Activated naive CD4-positive, alpha-beta T cell treated with anti-CD3 and anti-CD28 coated beads for 36 hours (primary cell): ENCODE measurements around the gene LBR. TPM values are rescaled to one million over a fixed set of nuclear protein-coding genes. Genes with fewer than 3 reads are reported as not detected.

ENCODE experiments used
- CTCF ChIA-PET: fragments of 350-600 bp; sonication (Branson Sonifier 250); formaldehyde crosslinking; loops from one replicate; lab custom pipeline; 2021; ENCODE audit warnings: antibody characterized with exemption; lab: Charles Lee
- DNase-seq: peaks from one replicate; pipeline ENCODE4 v3.0.0-alpha.2; 2020
- H3K27ac Mint-ChIP-seq: one replicate; pipeline ENCODE4 v1.8.0; 2021; ENCODE audit warnings: mild to moderate bottlenecking, mixed read lengths
- H3K27me3 Mint-ChIP-seq: one replicate; pipeline ENCODE4 v1.8.0; 2021; ENCODE audit warnings: low read depth, mixed read lengths
- H3K36me3 Mint-ChIP-seq: one replicate; pipeline ENCODE4 v1.8.0; 2021; ENCODE audit warnings: low read depth, mixed read lengths
- H3K4me1 Mint-ChIP-seq: one replicate; pipeline ENCODE4 v1.8.0; 2021; ENCODE audit warnings: low read depth, mixed read lengths
- H3K4me3 Mint-ChIP-seq: one replicate; pipeline ENCODE4 v1.8.0; 2021; ENCODE audit warnings: mild to moderate bottlenecking, moderate library complexity, mixed read lengths
- H3K9me3 Mint-ChIP-seq: one replicate; pipeline ENCODE4 v1.8.0; 2021; ENCODE audit warnings: mixed read lengths
- intact Hi-C: fragments of 100-400 bp; cut with micrococcal nuclease; formaldehyde crosslinking; loops from one replicate; pipeline ENCODE4 v1.15.1; 2023
- total RNA-seq, 2 experiments: library from RNA; stranded (reverse); gene quantifications; one replicate each; pipeline ENCODE4 v1.2.3, GENCODE V29; 2021

LBR gene
- total RNA-seq, 2 experiments from 2014 or later = 132 to 138 TPM

GRCh38 chr1:225435957-225436392 is 8.1 kb upstream of the LBR start:
- no peaks in the 10 kb centered on the region for H3K27me3 Mint-ChIP-seq
- H3K27ac Mint-ChIP-seq = no peak overlapping the region
- H3K4me3 Mint-ChIP-seq = no peak overlapping the region
- CTCF ChIA-PET = no interaction called here
- peaks cover 4% of the 10 kb centered on the region for H3K4me1 Mint-ChIP-seq
- H3K36me3 Mint-ChIP-seq = no peaks in the 10 kb centered on the region
- intact Hi-C loops = no loop called here
- H3K9me3 Mint-ChIP-seq = no peaks in the 10 kb centered on the region
- no peak for DNase-seq

- no peak for DNase-seq
- Mint-ChIP-seq H3K4me3 (no peak overlapping the region), H3K4me1 (peaks cover 4% of the 10 kb centered on the region), H3K27ac (peak overlapping the region; percentile 0), H3K36me3 (no peaks in the 10 kb centered on the region), H3K9me3 (no peaks in the 10 kb centered on the region), H3K27me3 (no peaks in the 10 kb centered on the region)
- intact Hi-C loops = no loop called here
- CTCF ChIA-PET = no interaction called here
Measured at GRCh38 chr1:225435487-225435886, 7.6 kb upstream of the LBR start.

GRCh38 chr1:225435076-225435475 is 7.2 kb upstream of the LBR start:
- CTCF ChIA-PET = no interaction called here
- DNase-seq = no peak
- Mint-ChIP-seq H3K36me3 (no peaks in the 10 kb centered on the region), H3K27me3 (no peaks in the 10 kb centered on the region), H3K4me1 (peaks cover 7% of the 10 kb centered on the region), H3K9me3 (no peaks in the 10 kb centered on the region), H3K4me3 (no peak overlapping the region), H3K27ac (no peak overlapping the region)
- intact Hi-C loops = no loop called here

GRCh38 chr1:225434046-225434445 is 6.2 kb upstream of the LBR start:
- H3K4me1 Mint-ChIP-seq = peaks cover 14% of the 10 kb centered on the region
- intact Hi-C loops = no loop called here
- H3K27me3 Mint-ChIP-seq = no peaks in the 10 kb centered on the region
- H3K36me3 Mint-ChIP-seq = no peaks in the 10 kb centered on the region
- H3K4me3 Mint-ChIP-seq = no peak overlapping the region
- DNase-seq = no peak
- no peak overlapping the region for H3K27ac Mint-ChIP-seq
- CTCF ChIA-PET = interaction anchor here (1.9 kb wide), 1 partner anchor 11 kb away, joined by 5 read pairs; no protein-coding TSS in a partner anchor
- H3K9me3 Mint-ChIP-seq = no peaks in the 10 kb centered on the region

GRCh38 chr1:225431081-225431863 is 3.4 kb upstream of the LBR start:
- H3K4me3 Mint-ChIP-seq = no peak overlapping the region
- intact Hi-C loops = no loop called here
- CTCF ChIA-PET = interaction anchor here (0.7 kb wide), 1 partner anchor 10 kb away, joined by 3 read pairs; no protein-coding TSS in a partner anchor

GRCh38 chr1:225430301-225430700 is 2.5 kb upstream of the LBR start:
- CTCF ChIA-PET = interaction anchor here (2.3 kb wide), 1 partner anchor 14 kb away, joined by 11 read pairs; no protein-coding TSS in a partner anchor
- Mint-ChIP-seq H3K4me3 (no peak overlapping the region), H3K27me3 (no peaks in the 10 kb centered on the region), H3K27ac (no peak overlapping the region), H3K36me3 (peaks cover 6% of the 10 kb centered on the region), H3K9me3 (no peaks in the 10 kb centered on the region), H3K4me1 (peaks cover 23% of the 10 kb centered on the region)
- intact Hi-C loops = no loop called here
- no peak for DNase-seq

More at GRCh38 chr1:225431081-225431863, 3.4 kb upstream of the LBR start:
- H3K36me3 Mint-ChIP-seq = peaks cover 6% of the 10 kb centered on the region
- no peak for DNase-seq
- H3K9me3 Mint-ChIP-seq = no peaks in the 10 kb centered on the region
- no peak overlapping the region for H3K27ac Mint-ChIP-seq
- no peaks in the 10 kb centered on the region for H3K27me3 Mint-ChIP-seq
- H3K4me1 Mint-ChIP-seq = peaks cover 18% of the 10 kb centered on the region

- no peaks in the 10 kb centered on the region for H3K9me3 Mint-ChIP-seq
- H3K36me3 Mint-ChIP-seq = peaks cover 6% of the 10 kb centered on the region
- CTCF ChIA-PET = interaction anchor here (0.6 to 2.3 kb wide), 5 partner anchors 12 to 1141 kb away, joined by 3 to 11 read pairs (median 4); no protein-coding TSS in a partner anchor
- no peaks in the 10 kb centered on the region for H3K27me3 Mint-ChIP-seq
- peaks cover 36% of the 10 kb centered on the region for H3K4me1 Mint-ChIP-seq
- peak overlapping the region; percentile 85 for H3K4me3 Mint-ChIP-seq
- intact Hi-C loops = loop anchor here (1.0 to 5.0 kb wide), 8 partner anchors 16 to 1317 kb away; partner anchors contain the start of genes DEGS1, ENAH, FBXO28 and H3-3A
- H3K27ac Mint-ChIP-seq = peak overlapping the region; percentile 96
- no peak for DNase-seq
Measured at GRCh38 chr1:225428881-225429455, 1.1 kb upstream of the LBR start.

GRCh38 chr1:225428068-225428880 is 436 bp upstream of the LBR start:
- peak overlapping the region; percentile 85 for H3K4me3 Mint-ChIP-seq
- no peaks in the 10 kb centered on the region for H3K27me3 Mint-ChIP-seq
- intact Hi-C loops = loop anchor here (1.0 to 5.0 kb wide), 8 partner anchors 17 to 1316 kb away; partner anchors contain the start of genes DEGS1, ENAH, FBXO28 and H3-3A
- CTCF ChIA-PET = interaction anchor here (0.6 to 2.3 kb wide), 6 partner anchors 12 to 1141 kb away, joined by 3 to 11 read pairs (median 4); no protein-coding TSS in a partner anchor
- peaks cover 43% of the 10 kb centered on the region for H3K4me1 Mint-ChIP-seq
- H3K9me3 Mint-ChIP-seq = no peaks in the 10 kb centered on the region
- peak overlapping the region; percentile 96 for H3K27ac Mint-ChIP-seq
- peak; percentile 94 for DNase-seq
- peaks cover 9% of the 10 kb centered on the region for H3K36me3 Mint-ChIP-seq

- peaks cover 55% of the 10 kb centered on the region for H3K4me1 Mint-ChIP-seq
- H3K27ac Mint-ChIP-seq = peak overlapping the region; percentile 87
- CTCF ChIA-PET = interaction anchor here (1.4 to 2.2 kb wide), 3 partner anchors 18 to 107 kb away, joined by 3 to 8 read pairs (median 5); no protein-coding TSS in a partner anchor
- peak; percentile 68 for DNase-seq
- peak overlapping the region; percentile 87 for H3K4me3 Mint-ChIP-seq
- H3K9me3 Mint-ChIP-seq = no peaks in the 10 kb centered on the region
- peaks cover 21% of the 10 kb centered on the region for H3K36me3 Mint-ChIP-seq
- no peaks in the 10 kb centered on the region for H3K27me3 Mint-ChIP-seq
- intact Hi-C loops = loop anchor here (2.0 to 5.0 kb wide), 4 partner anchors 226 to 1314 kb away; partner anchors contain the start of genes DEGS1, ENAH and FBXO28
Measured at GRCh38 chr1:225426395-225427234, 1.2 kb downstream of the LBR start.

GRCh38 chr1:225425201-225425786 is 2.5 kb downstream of the LBR start:
- H3K4me1 Mint-ChIP-seq = peaks cover 56% of the 10 kb centered on the region
- H3K36me3 Mint-ChIP-seq = peaks cover 22% of the 10 kb centered on the region
- no peaks in the 10 kb centered on the region for H3K27me3 Mint-ChIP-seq
- H3K4me3 Mint-ChIP-seq = peak overlapping the region; percentile 87
- CTCF ChIA-PET = interaction anchor here (1.1 to 1.5 kb wide), 3 partner anchors 21 to 106 kb away, joined by 3 to 8 read pairs (median 3); no protein-coding TSS in a partner anchor
- DNase-seq = no peak
- no peaks in the 10 kb centered on the region for H3K9me3 Mint-ChIP-seq
- no peak overlapping the region for H3K27ac Mint-ChIP-seq
- intact Hi-C loops = loop anchor here (5.0 kb wide), 3 partner anchors 227 to 1313 kb away; partner anchors contain the start of genes DEGS1, ENAH and FBXO28
